Measurements from ENCODE around the gene PDLIM1.

DNA sequence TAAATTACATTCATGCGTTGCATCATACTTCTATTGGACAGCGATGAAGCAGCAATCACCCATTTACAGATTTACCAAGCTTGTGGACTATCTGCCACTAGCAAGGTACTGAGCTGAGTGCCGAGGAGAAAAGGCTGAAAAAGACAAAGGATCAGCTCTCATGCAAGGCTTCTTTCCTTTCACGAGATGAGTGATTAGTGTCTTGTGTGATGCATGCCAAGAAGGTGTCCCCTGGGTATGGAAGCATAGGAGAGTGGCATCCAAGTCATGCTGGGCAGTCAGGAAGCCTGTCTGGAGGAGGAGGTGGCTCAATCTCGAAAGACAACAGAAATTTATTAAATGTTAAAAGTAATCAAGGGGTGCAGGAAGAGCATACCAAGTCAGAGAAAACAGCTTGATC, 55.9 kb downstream of the PDLIM1 start:
- TF ChIP-seq, protein P1, sequence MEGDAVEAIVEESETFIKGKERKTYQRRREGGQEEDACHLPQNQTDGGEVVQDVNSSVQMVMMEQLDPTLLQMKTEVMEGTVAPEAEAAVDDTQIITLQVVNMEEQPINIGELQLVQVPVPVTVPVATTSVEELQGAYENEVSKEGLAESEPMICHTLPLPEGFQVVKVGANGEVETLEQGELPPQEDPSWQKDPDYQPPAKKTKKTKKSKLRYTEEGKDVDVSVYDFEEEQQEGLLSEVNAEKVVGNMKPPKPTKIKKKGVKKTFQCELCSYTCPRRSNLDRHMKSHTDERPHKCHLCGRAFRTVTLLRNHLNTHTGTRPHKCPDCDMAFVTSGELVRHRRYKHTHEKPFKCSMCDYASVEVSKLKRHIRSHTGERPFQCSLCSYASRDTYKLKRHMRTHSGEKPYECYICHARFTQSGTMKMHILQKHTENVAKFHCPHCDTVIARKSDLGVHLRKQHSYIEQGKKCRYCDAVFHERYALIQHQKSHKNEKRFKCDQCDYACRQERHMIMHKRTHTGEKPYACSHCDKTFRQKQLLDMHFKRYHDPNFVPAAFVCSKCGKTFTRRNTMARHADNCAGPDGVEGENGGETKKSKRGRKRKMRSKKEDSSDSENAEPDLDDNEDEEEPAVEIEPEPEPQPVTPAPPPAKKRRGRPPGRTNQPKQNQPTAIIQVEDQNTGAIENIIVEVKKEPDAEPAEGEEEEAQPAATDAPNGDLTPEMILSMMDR (IDR thresholded peaks at IDR 0.05) = no peak
- TF ChIP-seq POLR2A (IDR thresholded peaks at IDR 0.05) = no peak

Measured in ovary (tissue), 3 donors.